ENCODE data around the gene OR5L1. TPM values are rescaled to one million over a fixed set of nuclear protein-coding genes. Genes with fewer than 3 reads are reported as not detected.

OR5L1 gene
- total RNA-seq: not detected

DNA sequence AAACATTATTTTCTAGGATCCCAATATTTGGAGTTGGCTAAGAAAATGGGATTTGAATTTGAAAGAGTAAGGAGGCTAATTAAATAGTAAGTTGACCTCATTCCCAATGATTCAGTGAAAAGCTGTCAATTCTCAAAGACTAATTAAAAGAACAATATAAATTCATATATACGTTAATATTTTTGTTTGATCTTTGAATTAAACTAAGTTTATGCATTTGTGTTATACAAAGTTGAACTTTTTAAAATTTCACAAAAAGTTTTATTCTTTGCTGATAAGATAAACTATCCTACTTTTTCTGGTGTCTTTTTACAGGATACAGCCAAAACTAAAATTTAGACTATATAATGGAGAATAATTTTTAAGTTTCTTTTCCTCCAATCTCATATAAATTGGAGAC, at the start of gene OR5L1:
Gene OR5L1, plus strand, starts transcription at position 301 of the 400 bp plus-strand sequence. CDS start 100 bp downstream, outside the sequence.
- Histone ChIP-seq H3K36me3 (no peaks in the 10 kb centered on the region), H3K27me3 (no peaks in the 10 kb centered on the region), H3K9me3 (peaks cover 0 to 19% (median 0%) of the 10 kb centered on the region in 3 donors), H3K27ac (no peak within 1 kb of the TSS), H3K4me1 (no peaks in the 10 kb centered on the region), H3K4me3 (no peak within 1 kb of the TSS)
- TF ChIP-seq, protein P1, sequence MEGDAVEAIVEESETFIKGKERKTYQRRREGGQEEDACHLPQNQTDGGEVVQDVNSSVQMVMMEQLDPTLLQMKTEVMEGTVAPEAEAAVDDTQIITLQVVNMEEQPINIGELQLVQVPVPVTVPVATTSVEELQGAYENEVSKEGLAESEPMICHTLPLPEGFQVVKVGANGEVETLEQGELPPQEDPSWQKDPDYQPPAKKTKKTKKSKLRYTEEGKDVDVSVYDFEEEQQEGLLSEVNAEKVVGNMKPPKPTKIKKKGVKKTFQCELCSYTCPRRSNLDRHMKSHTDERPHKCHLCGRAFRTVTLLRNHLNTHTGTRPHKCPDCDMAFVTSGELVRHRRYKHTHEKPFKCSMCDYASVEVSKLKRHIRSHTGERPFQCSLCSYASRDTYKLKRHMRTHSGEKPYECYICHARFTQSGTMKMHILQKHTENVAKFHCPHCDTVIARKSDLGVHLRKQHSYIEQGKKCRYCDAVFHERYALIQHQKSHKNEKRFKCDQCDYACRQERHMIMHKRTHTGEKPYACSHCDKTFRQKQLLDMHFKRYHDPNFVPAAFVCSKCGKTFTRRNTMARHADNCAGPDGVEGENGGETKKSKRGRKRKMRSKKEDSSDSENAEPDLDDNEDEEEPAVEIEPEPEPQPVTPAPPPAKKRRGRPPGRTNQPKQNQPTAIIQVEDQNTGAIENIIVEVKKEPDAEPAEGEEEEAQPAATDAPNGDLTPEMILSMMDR (IDR thresholded peaks at IDR 0.05): no peak
- no peak for TF ChIP-seq POLR2A (IDR thresholded peaks at IDR 0.05)
- intact Hi-C loops (cut with DNase I): no loop called here
- WGBS, 2 donors: 47 to 79% methylated on average over 1 of the region's 1 CpG
- no peak for DNase-seq

DNA sequence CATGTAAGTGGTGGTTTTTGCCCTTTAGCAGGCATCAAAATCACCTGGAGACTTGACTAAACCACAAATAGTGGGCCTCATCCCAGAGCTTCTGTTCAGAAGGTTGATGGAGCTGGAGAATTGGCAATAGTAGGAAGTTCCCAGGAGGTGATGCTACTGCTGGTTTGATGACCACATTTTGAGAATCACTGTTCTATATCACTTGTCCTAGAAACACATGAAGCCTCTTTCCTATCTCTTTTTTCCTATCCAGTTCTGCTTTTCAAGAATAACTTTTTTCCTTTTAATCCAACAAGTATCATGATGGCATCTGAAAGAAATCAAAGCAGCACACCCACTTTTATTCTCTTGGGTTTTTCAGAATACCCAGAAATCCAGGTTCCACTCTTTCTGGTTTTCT, 38.0 kb upstream of the OR5L1 start, which contains the start of gene OR5D13:
Gene OR5D13, plus strand, starts transcription at position 301 of the 400 bp plus-strand sequence. Its CDS starts 0 bp downstream, at position 301.
- no peak for TF ChIP-seq POLR2A (IDR thresholded peaks at IDR 0.05)
- TF ChIP-seq, protein P1 (IDR thresholded peaks at IDR 0.05): no peak
- H3K9me3 ChIP-seq: no peaks in the 10 kb centered on the region

DNA sequence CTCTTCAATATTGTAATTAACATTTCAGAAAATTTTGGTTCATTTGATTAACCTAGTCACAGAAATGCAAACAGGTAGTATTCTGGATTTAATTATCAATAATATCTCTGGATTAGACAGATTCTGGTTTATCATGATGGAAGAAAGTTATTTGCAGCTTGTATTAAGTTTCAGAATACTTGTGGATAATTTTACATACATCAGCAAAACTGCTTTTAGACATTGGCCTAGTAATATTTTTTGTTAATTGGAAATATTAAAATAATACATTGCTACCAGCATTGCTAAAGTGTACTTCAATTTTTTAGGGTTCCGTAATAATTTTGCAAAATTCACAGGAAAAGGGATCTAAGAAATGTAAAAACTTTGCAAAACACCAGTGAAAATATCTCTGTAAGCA, 19.6 kb upstream of the OR5L1 start:
- no peaks in the 10 kb centered on the region for H3K4me1 ChIP-seq
- WGBS, 2 donors: 79 to 83% methylated on average over 1 of the region's 1 CpG
- TF ChIP-seq, protein P1 (IDR thresholded peaks at IDR 0.05): no peak
- no peak for TF ChIP-seq POLR2A (IDR thresholded peaks at IDR 0.05)
- intact Hi-C loops (cut with DNase I): no loop called here
- H3K27me3 ChIP-seq: no peaks in the 10 kb centered on the region
- no peaks in the 10 kb centered on the region for H3K36me3 ChIP-seq
- no peak for DNase-seq
- H3K27ac ChIP-seq: no peak overlapping the region
- peaks cover 0 to 4% (median 0%) of the 10 kb centered on the region in 3 donors for H3K9me3 ChIP-seq
- no peak overlapping the region for H3K4me3 ChIP-seq

More for the DNA sequence above, 38.0 kb upstream of the OR5L1 start, which contains the start of gene OR5D13:
- no peak for DNase-seq
- intact Hi-C loops (cut with DNase I): no loop called here
- Histone ChIP-seq H3K4me3 (no peak within 1 kb of the TSS), H3K36me3 (no peaks in the 10 kb centered on the region), H3K27me3 (no peaks in the 10 kb centered on the region), H3K27ac (no peak within 1 kb of the TSS), H3K4me1 (no peaks in the 10 kb centered on the region)

DNA sequence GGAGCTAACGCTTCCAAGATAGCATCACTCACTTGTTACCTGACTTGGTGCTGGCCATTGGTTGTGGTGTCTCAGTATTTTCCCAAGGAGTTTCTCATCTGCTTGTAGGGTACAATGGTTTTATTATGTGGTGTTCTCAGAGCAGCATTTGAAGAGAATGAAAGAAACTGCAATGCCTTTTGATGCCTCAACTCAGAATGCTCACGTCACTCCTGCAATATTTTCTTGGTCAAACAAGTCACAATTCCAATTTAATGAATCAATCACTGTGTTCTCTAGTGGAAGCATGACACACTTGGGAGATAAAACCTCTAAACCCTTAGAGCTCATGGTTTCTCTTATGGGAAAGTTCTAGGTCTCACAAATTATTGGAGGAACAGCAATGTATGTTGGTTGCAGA, 17.8 kb upstream of the OR5L1 start:
- TF ChIP-seq, protein P1 (IDR thresholded peaks at IDR 0.05): no peak
- no peak for TF ChIP-seq POLR2A (IDR thresholded peaks at IDR 0.05)
- Histone ChIP-seq H3K4me1 (no peaks in the 10 kb centered on the region), H3K27me3 (no peaks in the 10 kb centered on the region), H3K9me3 (peaks cover 0 to 4% (median 0%) of the 10 kb centered on the region in 3 donors), H3K27ac (no peak overlapping the region), H3K36me3 (no peaks in the 10 kb centered on the region), H3K4me3 (no peak overlapping the region)
- no peak for DNase-seq
- intact Hi-C loops (cut with DNase I): no loop called here
- 42 to 50% methylated on average over 2 of the region's 2 CpGs for WGBS, 2 donors

DNA sequence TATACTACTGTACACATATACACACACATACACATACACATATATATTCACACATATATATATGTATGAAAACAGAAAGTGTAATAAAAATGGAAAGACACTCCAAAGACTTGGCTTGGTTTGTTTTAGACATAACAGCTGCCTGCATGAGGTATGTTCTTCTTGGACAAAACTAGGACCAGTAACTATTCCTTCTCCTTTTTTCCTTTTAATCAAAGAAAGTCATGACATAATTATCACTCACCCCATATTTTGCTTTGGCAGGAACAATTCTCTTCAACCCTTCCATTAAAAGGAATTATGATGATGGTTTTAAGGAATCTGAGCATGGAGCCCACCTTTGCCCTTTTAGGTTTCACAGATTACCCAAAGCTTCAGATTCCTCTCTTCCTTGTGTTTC, 15.9 kb upstream of the OR5L1 start, which contains the start of gene OR5D14:
Gene OR5D14, plus strand, starts transcription at position 301 of the 400 bp plus-strand sequence. Its CDS starts 0 bp downstream, at position 301.
- Histone ChIP-seq H3K4me3 (no peak within 1 kb of the TSS), H3K27ac (no peak within 1 kb of the TSS), H3K27me3 (no peaks in the 10 kb centered on the region), H3K4me1 (no peaks in the 10 kb centered on the region), H3K9me3 (peaks cover 0 to 4% (median 0%) of the 10 kb centered on the region in 3 donors), H3K36me3 (no peaks in the 10 kb centered on the region)
- intact Hi-C loops (cut with DNase I): no loop called here
- no peak for DNase-seq
- TF ChIP-seq, protein P1 (IDR thresholded peaks at IDR 0.05): no peak
- TF ChIP-seq POLR2A (IDR thresholded peaks at IDR 0.05): no peak
